Gastroesophageal sphincter (tissue), 3 donors: ENCODE data around the gene CDK14.

Source experiments
- CTCF ChIP-seq, 4 experiments: fragments of 200-600 bp in 2 of 4; fragments of 450-650 bp in 2 of 4; sonication (generic) in 1 of 4; IDR thresholded peaks; one replicate each; pipeline ENCODE4 v1.5.1; 2017 to 2019; ENCODE audit warnings: antibody characterized with exemption in 4 of 4, mild to moderate bottlenecking in 2 of 4, moderate library complexity in 2 of 4
- EP300 ChIP-seq: sonication (generic); formaldehyde crosslinking; IDR thresholded peaks from one replicate; pipeline ENCODE4 v1.6.1; 2017; ENCODE audit warnings: antibody characterized with exemption, mild to moderate bottlenecking
- POLR2A ChIP-seq, 2 donors: fragments of 450-650 bp; IDR thresholded peaks; one replicate each; pipeline ENCODE4 v1.6.1; 2017; ENCODE audit warnings: antibody characterized with exemption in 2 of 2, mild to moderate bottlenecking in 2 of 2, moderate library complexity in 1 of 2
- POLR2AphosphoS5 ChIP-seq: sonication (generic); formaldehyde crosslinking; IDR thresholded peaks from one replicate; pipeline ENCODE4 v1.6.1; 2017; ENCODE audit warnings: antibody characterized with exemption

DNA sequence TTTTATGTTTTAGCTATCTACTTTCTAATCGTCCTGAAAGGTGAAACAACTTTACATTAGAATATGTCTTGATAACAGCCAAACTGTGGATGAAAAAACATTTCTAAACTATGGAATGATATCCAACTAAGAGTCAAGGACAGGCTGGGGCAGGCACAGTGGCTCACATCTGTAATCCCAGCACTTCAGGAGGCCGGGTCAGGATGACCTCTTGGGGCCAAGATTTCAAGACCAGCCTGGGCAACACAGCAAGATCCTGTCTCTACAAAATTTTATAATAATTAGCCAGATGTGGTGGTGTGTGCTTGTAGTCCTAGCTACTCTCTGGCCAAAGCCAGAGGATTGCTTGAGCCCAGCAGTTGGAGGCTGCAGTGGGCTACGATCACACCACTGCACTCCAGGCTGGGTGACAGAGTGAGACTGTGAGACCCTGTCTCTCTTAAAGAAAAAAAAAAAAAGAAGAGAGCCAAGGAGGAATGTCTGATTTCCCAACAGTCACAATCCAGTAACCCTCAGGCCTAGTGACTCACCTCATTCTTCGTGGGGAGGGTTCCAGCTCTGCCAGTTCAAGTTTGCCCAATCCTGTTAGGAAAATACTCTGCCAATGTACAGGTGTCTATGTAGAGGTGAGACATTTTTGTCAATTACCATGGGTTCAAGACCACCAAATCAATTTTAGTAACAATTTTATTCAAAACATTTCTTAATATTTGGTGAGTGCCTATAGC is 653.5 kb downstream of the CDK14 start:
- no peak for TF ChIP-seq CTCF (IDR thresholded peaks at IDR 0.05)
- no peak for TF ChIP-seq EP300
- no peak for TF ChIP-seq POLR2A (IDR thresholded peaks at IDR 0.05)
- TF ChIP-seq POLR2AphosphoS5 = no peak
